Memory B cell (primary cell): ENCODE measurements around the gene TIE1.

Experiments
- ATAC-seq: fragments of 150-1000 bp; cut with Tn5 transposase; 2 replicates; pipeline ENCODE4 v1.10.0; 2021; ENCODE audit warnings: low read depth, mild to moderate bottlenecking, moderate library complexity
- DNase-seq, 2 donors: peaks; one replicate each; pipeline ENCODE4 v3.0.0; 2022; ENCODE audit warnings: low spot score in 2 of 2
- H3K27ac Mint-ChIP-seq: one replicate; pipeline ENCODE4 v1.8.0; 2022; ENCODE audit warnings: mild to moderate bottlenecking, moderate library complexity, mixed read lengths
- H3K27me3 Mint-ChIP-seq: one replicate; pipeline ENCODE4 v1.8.0; 2022; ENCODE audit warnings: mixed read lengths
- H3K36me3 Mint-ChIP-seq: one replicate; pipeline ENCODE4 v1.8.0; 2022; ENCODE audit warnings: mild to moderate bottlenecking, mixed read lengths
- H3K4me1 Mint-ChIP-seq: one replicate; pipeline ENCODE4 v1.8.0; 2022; ENCODE audit warnings: mixed read lengths
- H3K4me3 Mint-ChIP-seq: one replicate; pipeline ENCODE4 v1.8.0; 2022; ENCODE audit warnings: mild to moderate bottlenecking, moderate library complexity, mixed read lengths
- H3K9me3 Mint-ChIP-seq: one replicate; pipeline ENCODE4 v1.8.0; 2022; ENCODE audit warnings: mixed read lengths

Gene TIE1

DNA sequence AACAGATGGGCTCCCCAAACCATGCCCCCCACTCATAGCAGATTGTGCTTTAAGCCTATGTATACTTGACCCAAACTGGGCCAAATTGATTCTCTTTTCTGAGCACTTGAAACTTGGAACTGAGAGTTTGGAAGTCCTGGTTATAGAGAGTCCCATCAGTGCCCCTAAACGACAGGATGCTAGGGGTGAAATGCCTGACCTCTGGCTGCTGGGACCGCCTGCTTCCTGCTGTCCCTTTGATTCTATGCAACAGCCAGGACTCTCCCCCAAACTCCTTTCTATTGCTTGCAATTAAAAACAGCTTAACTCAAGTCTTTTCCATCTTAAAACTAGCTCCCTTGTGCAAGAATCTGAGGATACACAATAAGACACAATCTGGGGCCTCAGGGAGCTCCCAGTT lies 20.1 kb upstream of the TIE1 start:
- no peak for ATAC-seq
- Mint-ChIP-seq H3K4me1 (no peaks in the 10 kb centered on the region), H3K36me3 (no peaks in the 10 kb centered on the region), H3K27ac (no peak overlapping the region), H3K27me3 (peaks cover 13% of the 10 kb centered on the region), H3K4me3 (no peak overlapping the region), H3K9me3 (no peaks in the 10 kb centered on the region)
- no peak for DNase-seq

DNA sequence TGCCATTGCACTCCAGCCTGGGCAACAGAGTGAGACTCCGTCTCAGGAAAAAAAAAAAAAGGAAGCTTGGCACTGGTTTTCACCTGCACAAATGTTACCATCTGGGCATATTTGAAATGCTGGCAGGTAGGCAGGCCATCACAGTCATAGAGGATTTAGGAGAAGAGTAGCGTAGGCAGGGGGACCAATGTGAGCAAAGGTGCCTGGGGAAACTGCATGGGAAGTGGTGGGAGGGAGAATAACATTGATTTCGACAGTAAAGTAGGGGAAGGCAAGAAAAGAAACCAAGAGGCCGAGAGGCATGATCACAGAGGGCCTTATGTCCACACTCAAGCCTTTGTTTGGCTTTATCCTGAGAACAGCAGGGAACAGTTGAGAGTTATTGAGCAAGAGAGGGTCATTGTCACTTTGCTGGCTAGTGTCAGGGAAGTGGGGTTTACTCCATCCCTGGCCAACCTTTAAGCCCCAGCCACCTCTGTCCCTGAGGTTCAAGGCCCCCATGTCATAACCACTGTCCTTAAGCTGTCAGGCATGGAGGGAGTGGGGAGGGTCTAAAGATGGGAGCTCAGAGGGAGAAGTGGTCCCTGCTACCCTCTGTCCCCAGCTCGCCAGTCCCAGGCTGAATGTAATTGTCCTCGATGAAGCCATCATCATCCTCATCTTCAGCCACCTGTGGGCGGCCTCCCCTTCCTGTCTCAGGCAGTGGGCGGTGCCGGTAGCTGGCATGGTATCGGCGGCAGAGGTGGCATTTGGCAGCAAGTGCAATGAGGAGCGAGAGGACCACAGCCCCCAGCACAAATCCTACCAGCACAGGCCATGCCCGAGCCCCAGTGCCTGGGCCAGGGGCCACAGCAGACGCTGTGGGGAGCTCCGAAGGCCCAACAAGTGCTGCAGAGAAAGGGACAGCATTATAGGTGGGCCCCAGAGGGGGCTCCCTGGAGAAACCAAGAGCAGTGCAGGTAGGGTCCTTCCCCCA lies 18.3 kb upstream of the TIE1 start:
- ATAC-seq (no peak), DNase-seq (no peak)
- no peaks in the 10 kb centered on the region for H3K4me1 Mint-ChIP-seq
- no peaks in the 10 kb centered on the region for H3K36me3 Mint-ChIP-seq
- peaks cover 18% of the 10 kb centered on the region for H3K27me3 Mint-ChIP-seq
- H3K4me3 Mint-ChIP-seq, result no peak overlapping the region
- no peak overlapping the region for H3K27ac Mint-ChIP-seq
- H3K9me3 Mint-ChIP-seq, result no peaks in the 10 kb centered on the region

DNA sequence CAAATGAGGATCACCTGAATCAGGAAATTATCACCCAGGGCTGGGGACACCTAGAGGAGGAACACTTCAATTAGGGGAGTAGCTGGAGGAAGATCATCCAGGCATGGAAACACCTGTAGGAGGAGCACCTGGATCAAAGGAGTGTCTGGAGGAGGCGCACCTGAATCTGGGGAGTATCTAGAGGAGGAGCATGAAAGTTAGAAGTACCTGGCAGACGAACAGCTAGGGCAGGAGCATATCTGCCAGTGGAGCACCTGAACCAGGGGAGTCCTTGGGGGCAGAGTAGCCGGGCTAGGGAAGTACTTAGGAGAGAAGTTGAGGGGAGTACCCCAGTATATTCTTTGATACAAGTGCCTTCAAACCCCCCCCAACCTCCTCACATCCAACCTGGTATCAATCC lies 16.7 kb upstream of the TIE1 start:
- H3K9me3 Mint-ChIP-seq, result no peaks in the 10 kb centered on the region
- no peaks in the 10 kb centered on the region for H3K4me1 Mint-ChIP-seq
- H3K36me3 Mint-ChIP-seq, result no peaks in the 10 kb centered on the region
- no peak overlapping the region for H3K27ac Mint-ChIP-seq
- ATAC-seq (no peak), DNase-seq (no peak)
- H3K27me3 Mint-ChIP-seq, result peaks cover 18% of the 10 kb centered on the region
- H3K4me3 Mint-ChIP-seq, result no peak overlapping the region

- no peaks in the 10 kb centered on the region for H3K4me1 Mint-ChIP-seq
- H3K4me3 Mint-ChIP-seq, result no peak overlapping the region
- H3K36me3 Mint-ChIP-seq, result no peaks in the 10 kb centered on the region
- no peaks in the 10 kb centered on the region for H3K9me3 Mint-ChIP-seq
- DNase-seq (no peak), ATAC-seq (no peak)
- peaks cover 18% of the 10 kb centered on the region for H3K27me3 Mint-ChIP-seq
- no peak overlapping the region for H3K27ac Mint-ChIP-seq
These were observed 16.2 kb upstream of the TIE1 start for GRCh38 chr1:43284546-43285110.

DNA sequence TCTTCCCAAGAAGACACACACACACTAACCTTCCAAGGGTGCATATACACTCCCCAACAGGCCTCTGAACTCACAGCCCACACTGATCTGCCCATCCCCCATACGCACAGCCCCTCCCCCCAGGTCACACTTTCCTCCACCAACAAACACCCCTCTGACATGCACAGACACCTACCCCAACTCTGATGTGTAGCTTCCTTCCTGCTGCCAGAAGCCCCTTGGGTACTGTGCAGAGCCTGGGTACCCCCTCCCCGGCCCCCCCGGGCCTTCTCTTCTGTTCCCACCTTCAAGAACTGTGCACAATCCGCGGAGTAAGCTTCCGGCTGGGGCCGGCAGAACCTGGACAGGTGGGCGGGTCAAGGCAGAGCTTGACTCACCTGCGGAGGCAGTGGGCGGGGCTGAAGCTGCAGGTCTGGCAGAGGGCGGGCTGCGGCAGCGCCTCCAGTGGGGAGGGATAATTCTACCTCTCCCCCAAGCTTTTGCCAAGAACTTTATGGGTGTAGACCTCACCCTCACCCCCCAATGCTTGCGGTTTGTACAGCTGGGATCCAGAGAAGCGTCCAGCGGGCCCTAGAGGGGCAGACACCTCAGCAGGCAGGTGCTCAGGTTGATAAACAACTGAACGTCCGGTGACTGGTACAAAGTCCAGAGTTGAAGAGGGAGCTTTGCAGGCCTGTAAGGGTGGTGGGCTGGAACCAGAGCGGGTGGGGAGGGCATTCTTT lies 15.4 kb upstream of the TIE1 start, which contains the start of gene C1orf210:
C1orf210 (minus strand) TSS at position 313 of the 722 bp plus-strand sequence. CDS start 2,311 bp downstream, outside the sequence.
- no peaks in the 10 kb centered on the region for H3K4me1 Mint-ChIP-seq
- H3K27me3 Mint-ChIP-seq, result peaks cover 14% of the 10 kb centered on the region
- H3K4me3 Mint-ChIP-seq, result no peak within 1 kb of the TSS
- H3K9me3 Mint-ChIP-seq, result no peaks in the 10 kb centered on the region
- ATAC-seq, result no peak
- no peaks in the 10 kb centered on the region for H3K36me3 Mint-ChIP-seq
- H3K27ac Mint-ChIP-seq, result no peak within 1 kb of the TSS
- no peak for DNase-seq

DNA sequence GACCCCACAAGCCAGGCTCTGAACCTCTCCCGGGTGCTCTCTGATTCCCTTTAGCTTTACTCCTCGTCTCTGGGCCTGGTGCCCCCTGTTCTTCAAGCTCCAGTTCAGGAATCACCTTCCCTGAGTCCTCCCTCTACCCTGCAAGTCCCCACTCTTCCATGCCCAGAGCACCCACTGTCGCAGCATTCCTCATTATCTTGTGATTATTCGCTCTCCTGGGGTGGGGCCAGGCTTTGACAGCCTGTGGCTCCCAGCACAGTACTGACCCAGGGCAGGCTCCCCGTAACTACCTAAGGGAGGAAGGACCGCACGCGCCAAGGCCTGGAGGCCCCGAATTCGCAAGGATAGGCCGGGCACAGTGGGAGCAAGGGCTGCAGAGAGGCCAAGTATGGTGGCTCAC lies 14.7 kb upstream of the TIE1 start:
- peaks cover 13% of the 10 kb centered on the region for H3K27me3 Mint-ChIP-seq
- no peak for ATAC-seq

GRCh38 chr1:43286533-43286932 lies 14.2 kb upstream of the TIE1 start:
- H3K9me3 Mint-ChIP-seq, result no peaks in the 10 kb centered on the region
- DNase-seq (no peak), ATAC-seq (no peak)
- no peaks in the 10 kb centered on the region for H3K36me3 Mint-ChIP-seq
- H3K4me3 Mint-ChIP-seq, result no peak overlapping the region
- H3K27me3 Mint-ChIP-seq, result peaks cover 13% of the 10 kb centered on the region
- H3K27ac Mint-ChIP-seq, result no peak overlapping the region
- H3K4me1 Mint-ChIP-seq, result no peaks in the 10 kb centered on the region

More for the DNA sequence above, 14.7 kb upstream of the TIE1 start:
- DNase-seq, result no peak
- no peak overlapping the region for H3K27ac Mint-ChIP-seq
- no peak overlapping the region for H3K4me3 Mint-ChIP-seq
- H3K4me1 Mint-ChIP-seq, result no peaks in the 10 kb centered on the region
- no peaks in the 10 kb centered on the region for H3K36me3 Mint-ChIP-seq
- no peaks in the 10 kb centered on the region for H3K9me3 Mint-ChIP-seq

DNA sequence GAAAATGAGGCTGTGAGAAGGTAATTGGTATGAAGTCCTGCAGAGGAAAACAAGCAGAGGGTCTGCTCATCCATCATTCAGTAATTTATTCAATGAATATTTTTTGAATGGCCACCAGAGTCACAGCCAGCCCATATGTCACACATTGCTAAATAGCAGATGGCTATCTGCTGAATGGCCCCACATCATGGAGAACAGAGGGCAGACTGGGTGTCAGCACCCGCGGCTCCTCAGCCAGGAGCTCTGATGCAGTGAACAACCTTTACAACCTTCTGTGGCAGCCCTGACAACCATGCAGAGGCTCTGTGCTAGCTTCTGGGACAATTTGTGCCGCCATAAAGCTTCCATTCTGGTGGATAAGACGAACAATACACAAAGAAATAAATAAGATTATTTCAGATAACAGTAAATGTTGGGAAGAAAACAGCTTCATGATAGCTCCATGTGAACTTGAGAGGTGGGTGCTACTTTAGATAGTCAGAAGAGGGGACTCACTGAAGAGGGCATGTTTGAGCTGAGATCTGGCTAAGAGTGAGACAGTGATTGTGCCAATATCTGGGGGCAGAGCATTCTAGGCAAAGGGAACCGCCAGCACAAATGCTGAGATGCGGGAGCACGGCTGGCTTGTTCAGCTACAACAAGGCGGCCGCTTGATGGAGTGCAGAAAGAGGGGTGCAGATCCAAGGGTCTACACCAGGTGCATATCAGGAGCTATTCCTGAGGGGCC lies 12.6 kb upstream of the TIE1 start:
- no peaks in the 10 kb centered on the region for H3K36me3 Mint-ChIP-seq
- DNase-seq, result no peak
- H3K4me1 Mint-ChIP-seq, result no peaks in the 10 kb centered on the region
- H3K27me3 Mint-ChIP-seq, result peaks cover 13% of the 10 kb centered on the region
- H3K4me3 Mint-ChIP-seq, result no peak overlapping the region
- H3K27ac Mint-ChIP-seq, result no peak overlapping the region
- no peak for ATAC-seq
- H3K9me3 Mint-ChIP-seq, result no peaks in the 10 kb centered on the region

DNA sequence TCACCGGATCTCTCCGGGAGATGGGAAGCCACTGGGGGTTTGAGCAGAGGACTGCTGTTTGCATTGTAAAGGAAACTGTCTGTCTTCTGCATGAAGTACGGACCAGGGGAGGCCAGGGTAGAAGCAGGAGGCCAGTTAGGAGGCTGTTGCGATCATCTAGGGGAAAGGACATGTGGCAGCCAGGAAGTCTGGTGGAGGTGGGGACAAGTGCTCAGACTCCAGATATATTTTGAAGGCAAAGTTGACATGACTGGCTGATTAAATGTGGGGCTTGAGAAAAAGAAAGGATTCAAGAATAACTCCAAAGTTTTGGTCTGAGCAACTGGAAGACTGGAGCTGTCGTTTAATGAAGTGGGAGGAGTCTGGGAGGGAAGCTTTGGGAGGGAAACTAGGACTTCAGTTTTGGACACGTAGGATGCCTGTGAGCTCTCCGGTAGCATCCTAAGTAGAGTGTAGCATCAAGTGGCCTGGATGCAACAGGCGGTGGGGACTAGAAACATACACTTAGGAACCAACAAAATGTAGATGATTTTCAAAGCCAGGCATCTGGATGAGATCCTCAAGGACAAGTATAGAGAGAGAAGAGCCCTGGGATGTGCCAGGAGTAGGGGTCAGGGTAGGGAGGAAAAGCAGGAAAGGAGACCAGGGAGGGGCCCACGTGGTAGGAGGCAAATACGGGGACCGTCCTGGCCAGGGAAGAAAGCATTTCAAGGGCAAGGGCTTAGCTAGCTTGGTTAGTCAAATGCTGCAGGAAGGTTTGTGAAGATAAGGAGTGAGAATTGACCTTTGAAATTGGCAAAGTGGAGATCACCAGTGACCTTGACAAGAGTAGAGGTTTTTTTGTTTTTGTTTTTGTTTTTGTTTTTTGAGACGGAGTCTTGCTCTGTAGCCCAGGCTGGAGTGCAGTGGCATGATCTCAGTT lies 11.7 kb upstream of the TIE1 start:
- Mint-ChIP-seq H3K4me3 (no peak overlapping the region), H3K4me1 (no peaks in the 10 kb centered on the region), H3K36me3 (no peaks in the 10 kb centered on the region), H3K27ac (no peak overlapping the region), H3K27me3 (peaks cover 13% of the 10 kb centered on the region), H3K9me3 (no peaks in the 10 kb centered on the region)
- ATAC-seq, result no peak
- DNase-seq, result no peak

DNA sequence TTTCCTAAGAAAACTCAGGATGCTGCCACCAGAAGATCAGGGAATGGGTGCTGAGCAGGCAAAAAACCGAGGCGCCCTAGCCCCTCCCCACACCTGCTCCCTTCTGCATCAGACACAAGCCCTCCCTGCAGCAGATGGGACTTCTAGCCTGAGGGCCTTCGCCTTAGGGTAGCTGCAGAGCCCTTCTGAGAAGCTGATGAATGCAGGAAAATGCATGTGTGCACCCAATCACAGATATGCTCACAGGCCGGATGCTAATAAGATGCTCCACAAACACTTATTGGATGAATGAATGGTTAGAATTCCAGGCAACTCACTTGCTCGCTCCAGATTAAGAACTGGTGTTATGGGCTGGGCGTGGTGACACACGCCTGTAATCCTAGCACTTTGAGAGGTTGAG lies 8.6 kb upstream of the TIE1 start:
- Mint-ChIP-seq H3K27me3 (peaks cover 1% of the 10 kb centered on the region), H3K4me1 (peaks cover 3% of the 10 kb centered on the region), H3K9me3 (no peaks in the 10 kb centered on the region), H3K4me3 (no peak overlapping the region), H3K27ac (no peak overlapping the region), H3K36me3 (no peaks in the 10 kb centered on the region)
- ATAC-seq (no peak), DNase-seq (no peak)

DNA sequence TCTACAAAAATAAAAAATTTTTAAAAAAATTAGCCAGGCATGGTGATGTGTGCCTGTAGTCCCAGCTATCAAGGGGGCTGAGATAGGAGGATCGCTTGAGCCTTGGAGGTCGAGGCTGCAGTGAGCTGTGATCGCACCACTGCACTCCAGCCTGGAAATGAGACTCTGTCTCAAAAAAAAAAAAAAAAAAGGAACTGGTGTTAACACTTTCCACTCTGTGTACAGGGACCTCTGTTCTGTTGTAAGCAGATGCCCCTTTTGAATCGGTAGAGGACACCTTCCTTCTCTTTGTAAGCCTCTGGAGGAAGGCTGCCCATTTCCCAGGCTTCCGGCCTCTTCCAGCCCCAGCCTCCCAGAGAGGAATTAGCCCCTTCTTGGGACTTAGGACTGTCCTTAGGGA lies 8.1 kb upstream of the TIE1 start:
- no peaks in the 10 kb centered on the region for H3K9me3 Mint-ChIP-seq
- ATAC-seq (no peak), DNase-seq (no peak)
- H3K27ac Mint-ChIP-seq, result no peak overlapping the region
- no peak overlapping the region for H3K4me3 Mint-ChIP-seq
- no peaks in the 10 kb centered on the region for H3K27me3 Mint-ChIP-seq
- peaks cover 3% of the 10 kb centered on the region for H3K4me1 Mint-ChIP-seq
- H3K36me3 Mint-ChIP-seq, result no peaks in the 10 kb centered on the region

DNA sequence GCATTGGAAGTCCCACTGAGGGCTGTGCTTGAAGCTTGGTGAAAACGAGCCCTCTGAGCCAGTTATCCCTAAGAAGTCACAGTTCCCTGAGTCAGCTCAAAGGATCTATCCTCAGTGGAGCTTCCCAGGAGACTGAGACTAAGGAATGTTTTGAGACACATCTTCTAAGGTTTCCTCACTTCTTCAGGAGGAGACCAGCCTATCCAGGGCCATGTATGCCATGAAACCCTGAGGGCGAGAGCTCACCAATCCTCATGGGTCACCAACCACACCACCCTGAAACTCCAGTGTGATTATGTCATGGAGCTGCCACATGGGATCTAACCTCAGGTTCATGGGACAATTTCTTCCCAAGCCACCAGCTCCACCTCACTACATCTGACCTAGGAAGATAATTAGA lies 7.6 kb upstream of the TIE1 start:
- H3K4me1 Mint-ChIP-seq, result peaks cover 3% of the 10 kb centered on the region
- peaks cover 2% of the 10 kb centered on the region for H3K27me3 Mint-ChIP-seq
- H3K9me3 Mint-ChIP-seq, result no peaks in the 10 kb centered on the region
- ATAC-seq (no peak), DNase-seq (no peak)
- no peaks in the 10 kb centered on the region for H3K36me3 Mint-ChIP-seq
- H3K4me3 Mint-ChIP-seq, result no peak overlapping the region
- no peak overlapping the region for H3K27ac Mint-ChIP-seq
